GM21723 (cell line): ENCODE data around the gene OR4F6.

Experiments
- ATAC-seq: cut with Tn5 transposase; IDR thresholded peaks from one replicate; pipeline ENCODE4 v1.9.1; 2021; ENCODE audit warnings: mild to moderate bottlenecking, moderate library complexity; ENCODE audit not compliant: unreplicated experiment

OR4F6 gene

GRCh38 chr15:101804375-101804774 is 1.1 kb downstream of the OR4F6 start:
- ATAC-seq, result no peak

- no peak for ATAC-seq
These were observed 1.6 kb downstream of the OR4F6 start for GRCh38 chr15:101804941-101805340.

- ATAC-seq, result no peak
These were observed 2.5 kb downstream of the OR4F6 start for GRCh38 chr15:101805605-101806345.

DNA sequence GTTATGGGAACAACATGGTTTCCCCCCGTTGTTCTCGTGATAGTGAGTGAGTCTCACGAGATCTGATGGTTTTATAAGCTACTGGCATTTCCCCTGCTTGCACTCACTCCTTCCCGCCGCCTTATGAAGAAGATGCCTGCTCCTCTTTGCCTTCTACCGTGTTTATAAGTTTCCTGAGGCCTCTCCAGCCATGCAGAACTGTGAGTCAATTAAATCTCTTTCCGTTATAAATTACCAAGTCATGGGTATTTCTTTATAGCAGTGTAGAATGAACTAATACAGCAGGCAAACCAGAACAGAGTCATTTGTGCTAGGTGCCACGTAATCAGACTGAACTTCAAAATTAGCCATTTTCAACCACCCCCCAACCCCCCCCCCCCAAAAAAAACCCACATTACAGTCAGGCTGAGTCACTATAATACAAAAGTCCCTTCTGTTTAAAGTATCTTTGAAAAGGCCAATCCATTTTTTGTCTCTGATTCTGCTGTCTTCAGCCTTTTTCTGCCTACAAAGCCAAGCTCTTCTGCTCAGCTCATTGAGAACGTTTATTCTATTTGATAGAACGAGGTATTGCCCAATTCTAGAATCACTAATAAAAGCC is 4.1 kb downstream of the OR4F6 start:
- ATAC-seq, result no peak

GRCh38 chr15:101808201-101808600 is 4.9 kb downstream of the OR4F6 start:
- ATAC-seq, result no peak

GRCh38 chr15:101810456-101810855 is 7.1 kb downstream of the OR4F6 start:
- no peak for ATAC-seq

GRCh38 chr15:101810876-101811275 is 7.6 kb downstream of the OR4F6 start:
- no peak for ATAC-seq

- no peak for ATAC-seq
These were observed 8.6 kb downstream of the OR4F6 start, which contains the start of gene OR4F15 for GRCh38 chr15:101811902-101812301. Gene OR4F15 (plus strand): TSS chr15:101812202. CDS start chr15:101818187, 5,985 bp downstream.

DNA sequence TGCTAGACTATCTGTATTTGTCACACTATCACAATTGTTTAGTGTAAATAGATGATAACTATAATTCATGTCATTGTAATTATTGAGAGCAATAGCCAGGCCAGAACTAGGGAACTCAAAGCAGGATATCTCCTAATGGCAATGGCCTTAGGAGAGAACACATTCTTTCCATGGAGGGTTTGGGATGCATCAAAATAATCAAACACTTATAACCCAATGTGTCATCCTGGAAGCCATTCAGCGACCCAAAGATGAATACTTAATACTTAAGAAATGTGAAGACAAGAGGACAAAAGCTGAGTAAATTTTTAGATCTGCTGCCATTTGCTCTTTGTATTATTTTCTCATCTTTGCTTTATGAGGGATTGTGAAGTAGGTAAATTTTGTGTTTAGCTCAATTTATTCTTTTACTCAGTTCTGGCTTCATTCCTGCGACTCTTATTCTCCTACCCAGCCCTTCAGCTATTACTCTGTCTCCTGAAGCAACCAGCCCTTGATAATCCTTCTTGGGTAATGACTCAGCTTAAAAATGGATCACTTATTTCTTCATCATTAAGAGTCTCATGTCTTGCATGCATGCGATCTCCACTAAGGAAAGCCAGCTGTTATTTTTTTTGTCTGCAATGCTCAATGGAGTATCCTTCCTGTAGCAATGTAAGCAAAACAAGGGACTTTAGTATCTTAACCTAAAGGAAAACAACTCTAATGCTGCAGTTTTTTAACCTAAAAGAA is 10.7 kb downstream of the OR4F6 start:
- ATAC-seq, result no peak

DNA sequence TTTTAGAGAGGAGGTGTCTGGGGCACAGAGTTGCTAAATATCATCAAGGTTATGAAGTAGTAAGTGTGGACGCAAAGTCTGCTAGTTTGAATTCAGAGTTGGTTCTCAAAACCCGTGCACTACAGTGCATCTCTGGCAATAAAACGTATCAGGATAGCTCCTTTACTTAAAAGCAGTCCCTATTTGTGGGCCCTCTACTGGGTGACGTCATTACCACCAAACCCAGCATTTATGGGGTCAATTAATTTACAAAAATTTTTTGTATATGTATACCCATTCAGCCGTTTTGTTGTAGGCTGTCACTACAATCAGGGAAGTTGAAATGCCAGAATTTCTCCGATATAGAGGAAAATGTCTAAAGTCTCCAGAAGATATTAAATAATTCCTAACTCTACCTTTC is 17.5 kb downstream of the OR4F6 start:
- no peak for ATAC-seq

- no peak for ATAC-seq
These were observed 23.9 kb downstream of the OR4F6 start for GRCh38 chr15:101827257-101827656.

DNA sequence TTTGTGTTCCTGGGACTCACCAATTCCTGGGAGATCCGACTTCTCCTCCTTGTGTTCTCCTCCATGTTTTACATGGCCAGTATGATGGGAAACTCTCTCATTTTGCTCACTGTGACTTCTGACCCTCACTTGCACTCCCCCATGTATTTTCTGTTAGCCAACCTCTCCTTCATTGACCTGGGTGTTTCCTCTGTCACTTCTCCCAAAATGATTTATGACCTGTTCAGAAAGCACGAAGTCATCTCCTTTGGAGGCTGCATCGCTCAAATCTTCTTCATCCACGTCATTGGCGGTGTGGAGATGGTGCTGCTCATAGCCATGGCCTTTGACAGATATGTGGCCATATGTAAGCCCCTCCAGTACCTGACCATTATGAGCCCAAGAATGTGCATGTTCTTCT is 25.5 kb downstream of the OR4F6 start:
- no peak for ATAC-seq

GRCh38 chr15:101841656-101842055 is 38.3 kb downstream of the OR4F6 start:
- ATAC-seq, result no peak

GRCh38 chr15:101844916-101845315 is 41.6 kb downstream of the OR4F6 start:
- no peak for ATAC-seq

GRCh38 chr15:101852356-101852755 is 49.0 kb downstream of the OR4F6 start:
- no peak for ATAC-seq
